ENCODE data around the gene WDR13. TPM values are rescaled to one million over a fixed set of nuclear protein-coding genes. Genes with fewer than 3 reads are reported as not detected.
"Not testable (repeated sequence)": the region's sequence is repeated elsewhere in the genome, so short reads cannot be mapped to it uniquely, and the experiment has no call there.

The WDR13 gene
- total RNA-seq, 2 donors from 2014 or later = 142 to 178 TPM

DNA sequence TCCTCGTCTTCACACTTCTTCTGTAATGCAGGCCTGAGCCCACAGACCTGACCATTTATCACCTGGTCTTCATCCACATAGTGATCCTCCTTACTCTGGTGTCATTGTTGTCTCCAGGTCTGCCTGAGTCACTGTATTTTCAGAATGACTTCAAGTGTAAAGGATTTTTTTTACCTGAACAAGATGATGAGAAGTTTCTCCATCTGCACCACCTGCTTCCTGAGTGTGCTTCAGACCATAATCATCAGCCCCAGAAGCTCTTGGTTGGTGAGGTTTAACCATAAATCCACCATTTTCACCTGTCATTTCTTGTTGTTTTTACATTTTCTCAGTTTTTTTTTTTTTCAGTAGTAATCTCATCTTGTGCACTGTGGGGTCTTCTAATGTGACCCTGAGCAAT, 39.0 kb downstream of the WDR13 start:
- DNase-seq = no peak
- intact Hi-C loops (cut with DNase I) = no loop called here
- ATAC-seq = no peak

- intact Hi-C loops (cut with DNase I) = no loop called here
- no peak for DNase-seq
These were observed 39.5 kb downstream of the WDR13 start for GRCh38 chrX:48636776-48637175.

DNA sequence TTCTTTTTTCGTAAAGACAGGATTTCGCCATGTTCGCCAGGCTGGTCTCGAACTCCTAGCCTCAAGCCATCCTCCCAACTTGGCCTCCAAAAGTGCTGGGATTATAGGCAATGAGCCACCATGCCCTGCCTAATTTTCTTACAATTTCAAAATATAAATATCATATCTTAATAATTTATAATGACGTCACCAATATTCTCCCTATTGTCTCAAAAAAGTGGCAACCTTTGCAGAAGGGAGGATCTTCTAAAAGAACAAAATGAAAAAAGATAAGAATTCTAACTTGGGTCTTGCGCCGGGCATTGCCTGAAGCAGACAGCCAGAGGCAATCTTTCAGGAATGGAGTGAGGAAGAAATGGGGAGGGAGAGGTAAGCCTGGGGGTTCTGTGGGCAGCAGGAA, 48.4 kb downstream of the WDR13 start:
- DNase-seq (no peak), ATAC-seq (no peak)
- intact Hi-C loops (cut with DNase I) = no loop called here

More at GRCh38 chrX:48636776-48637175, 39.5 kb downstream of the WDR13 start:
- no peak for ATAC-seq

DNA sequence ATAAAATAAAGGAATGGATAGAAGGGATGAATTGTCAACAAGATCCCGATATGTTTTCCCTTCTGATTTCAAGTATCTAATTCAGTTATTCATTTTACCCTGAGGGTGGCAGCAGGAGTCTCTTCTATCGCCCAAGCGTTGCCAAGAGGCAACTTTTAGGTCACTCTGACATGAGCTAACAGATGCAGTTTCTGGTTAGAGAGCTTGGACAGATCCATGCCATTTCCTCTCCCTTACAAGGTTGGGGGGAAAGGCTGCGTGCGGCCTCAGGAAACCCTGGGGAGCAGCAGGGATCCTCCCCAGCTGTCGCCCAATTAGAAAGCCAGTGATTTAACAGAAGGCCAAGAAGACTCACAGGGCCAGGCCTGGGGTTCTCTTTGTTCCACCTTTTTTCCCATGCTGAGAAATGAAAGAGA, 51.1 kb downstream of the WDR13 start:
- DNase-seq (no peak), ATAC-seq (peak; percentile 70 to 80)
- intact Hi-C loops (cut with DNase I) = no loop called here

DNA sequence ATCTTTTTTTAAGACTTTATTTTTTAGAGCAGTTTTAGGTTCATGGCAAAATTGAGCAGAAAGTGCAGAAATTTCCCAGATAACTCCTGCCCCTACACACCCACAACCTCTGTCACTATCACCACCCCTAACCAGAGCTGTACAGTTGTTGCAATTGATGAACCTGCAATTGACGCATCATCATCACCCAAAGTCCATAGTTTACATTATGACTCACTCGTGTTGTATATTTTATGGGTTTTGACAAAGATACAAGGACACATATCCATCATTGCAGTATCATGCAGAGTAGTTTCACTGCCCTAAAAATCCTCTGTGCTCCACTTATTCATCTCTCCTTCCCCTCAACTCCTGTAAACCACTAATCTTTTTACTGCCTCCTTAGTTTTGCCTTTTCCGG, 51.8 kb downstream of the WDR13 start:
- ATAC-seq = no peak
- DNase-seq = no peak
- intact Hi-C loops (cut with DNase I) = no loop called here

- ATAC-seq; intact Hi-C loops (cut with DNase I); DNase-seq: not testable (repeated sequence)
These were observed 54.8 kb downstream of the WDR13 start for GRCh38 chrX:48652055-48652579.

DNA sequence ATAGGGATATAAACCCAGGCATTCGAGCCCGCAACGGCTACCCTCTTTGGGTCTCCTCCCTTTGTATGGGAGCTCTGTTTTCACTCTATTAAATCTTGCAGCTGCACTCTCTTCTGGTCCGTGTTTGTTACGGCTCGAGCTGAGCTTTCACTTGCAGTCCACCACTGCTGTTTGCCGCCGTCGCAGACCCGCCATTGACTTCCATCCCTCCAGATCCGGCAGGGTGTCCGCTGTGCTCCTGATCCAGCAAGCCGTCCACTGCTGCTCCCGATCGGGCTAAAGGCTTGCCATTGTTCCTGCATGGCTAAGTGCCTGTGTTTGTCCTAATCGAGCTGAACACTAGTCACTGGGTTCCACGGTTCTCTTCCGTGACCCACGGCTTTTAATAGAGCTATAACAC, 57.5 kb downstream of the WDR13 start:
- ATAC-seq; DNase-seq; intact Hi-C loops (cut with DNase I): not testable (repeated sequence)

Other genes starting within 250 kb of the WDR13 start
- gene SSX3, start 240.8 kb upstream of the WDR13 start, total RNA-seq = not detected
- gene SSX4, start 214.0 kb upstream of the WDR13 start, total RNA-seq = not detected
- gene SSX4B, start 185.5 kb upstream of the WDR13 start, total RNA-seq = not detected
- 1 to 10 TPM; 1.2 to 5.0 TPM for gene SLC38A5, start 127.2 kb upstream of the WDR13 start, total RNA-seq
- 10 to 100 TPM; 19.0 to 29.1 TPM for gene FTSJ1, start 121.3 kb upstream of the WDR13 start, total RNA-seq
- gene PORCN, start 88.5 kb upstream of the WDR13 start, total RNA-seq = 10 to 100 TPM; 11.1 to 19.1 TPM
- 10 to 100 TPM; 68.8 to 85.2 TPM for gene EBP, start 75.7 kb upstream of the WDR13 start, total RNA-seq
- gene TBC1D25, start 57.8 kb upstream of the WDR13 start, total RNA-seq = 10 to 100 TPM; 12.4 to 18.1 TPM
- gene RBM3, start 23.0 kb upstream of the WDR13 start, total RNA-seq = 100 to 1,000 TPM; 129 to 242 TPM
- 1 to 10 TPM; 5.0 to 9.1 TPM for gene WAS, start 86.3 kb downstream of the WDR13 start, total RNA-seq
- gene SUV39H1, start 99.2 kb downstream of the WDR13 start, total RNA-seq = 1 to 10 TPM; 3.6 to 3.8 TPM
- gene GLOD5, start 164.3 kb downstream of the WDR13 start, total RNA-seq = not detected
- not detected for gene GATA1, start 189.1 kb downstream of the WDR13 start, total RNA-seq
- 10 to 100 TPM; 43.1 to 44.6 TPM for gene HDAC6, start 204.6 kb downstream of the WDR13 start, total RNA-seq
- not detected for gene ERAS, start 229.0 kb downstream of the WDR13 start, total RNA-seq
- gene PCSK1N, start 238.1 kb downstream of the WDR13 start, total RNA-seq = 1 to 10 TPM; 3.9 to 9.8 TPM